Gastrocnemius medialis (tissue), 4 donors: ENCODE data around the gene FHOD3. TPM values are rescaled to one million over a fixed set of nuclear protein-coding genes. Genes with fewer than 3 reads are reported as not detected.

Experiments
- ATAC-seq, 2 donors: fragments of 150-250 bp; one replicate each; pipeline ENCODE4 v1.9.1; 2016
- DNase-seq, 2 donors: peaks; one replicate each; pipeline ENCODE4 v3.0.0-alpha.2; 2019
- H3K27ac ChIP-seq, 4 donors: fragments of 200-600 bp; sonication (generic); 1 replicate in 1 of 4; 2 replicates in 3 of 4; pipeline ENCODE4 v1.5.1; 2016 to 2018; ENCODE audit warnings: mild to moderate bottlenecking in 2 of 4, moderate library complexity in 1 of 4
- H3K27me3 ChIP-seq, 3 donors: fragments of 200-600 bp; sonication (generic) in 2 of 3; 1 replicate in 1 of 3; 2 replicates in 2 of 3; pipeline versions ENCODE4 v1.5.1 to v1.6.0; 2016 to 2019; ENCODE audit warnings: mild to moderate bottlenecking in 1 of 3, moderate library complexity in 1 of 3
- H3K36me3 ChIP-seq, 2 donors: fragments of 200-600 bp; sonication (generic) in 1 of 2; one replicate each; pipeline ENCODE4 v1.5.1; 2017 to 2018
- H3K4me1 ChIP-seq, 2 donors: fragments of 200-600 bp; sonication (generic) in 1 of 2; one replicate each; pipeline ENCODE4 v1.5.1; 2016 to 2017; ENCODE audit warnings: mild to moderate bottlenecking in 2 of 2
- H3K4me3 ChIP-seq, 4 donors: fragments of 200-600 bp; sonication (generic) in 3 of 4; 1 replicate in 1 of 4; 2 replicates in 3 of 4; pipeline ENCODE4 v1.5.1; 2016 to 2019; ENCODE audit warnings: mild to moderate bottlenecking in 2 of 4
- H3K9me3 ChIP-seq, 3 donors: fragments of 200-600 bp; sonication (generic) in 2 of 3; 1 replicate in 1 of 3; 2 replicates in 2 of 3; pipeline ENCODE4 v1.5.1; 2016 to 2019
- POLR2A ChIP-seq, 2 donors: fragments of 450-650 bp; IDR thresholded peaks; one replicate each; pipeline ENCODE4 v1.6.1; 2017; ENCODE audit warnings: antibody characterized with exemption in 2 of 2, mild to moderate bottlenecking in 2 of 2, moderate library complexity in 2 of 2
- in situ Hi-C, 4 donors: fragments of 200-750 bp; cut with MboI; loops; one replicate each; pipeline versions ENCODE4 v1.15.0 to v1.8.0; 2017; ENCODE audit warnings: low sequenced_read_pairs in 4 of 4
- intact Hi-C: fragments of 100-400 bp; cut with DNase I; formaldehyde crosslinking; loops from one replicate; pipeline ENCODE4 v1.15.1; 2023; ENCODE audit warnings: low total_unique reads
- total RNA-seq, 4 donors: library from RNA; depleted of rRNA; stranded (reverse); fragments of >200 nt; gene quantifications; one replicate each; pipeline versions ENCODE4 v1.1.0 to v1.2.3, GENCODE V29; 2016
- TF ChIP-seq, protein P1 (sequence below), 5 experiments: fragments of 450-650 bp in 3 of 5; fragments of 200-600 bp in 2 of 5; sonication (generic) in 2 of 5; IDR thresholded peaks in 4 of 5; conservative IDR thresholded peaks in 1 of 5; 1 replicate in 4 of 5; 2 replicates in 1 of 5; pipeline ENCODE4 v1.5.1; 2016 to 2019; ENCODE audit warnings: antibody characterized with exemption in 5 of 5, mild to moderate bottlenecking in 3 of 5, moderate library complexity in 3 of 5

Gene FHOD3
- total RNA-seq, 4 donors from 2014 or later: 10.0 to 32.5 (median 17.0) TPM

DNA sequence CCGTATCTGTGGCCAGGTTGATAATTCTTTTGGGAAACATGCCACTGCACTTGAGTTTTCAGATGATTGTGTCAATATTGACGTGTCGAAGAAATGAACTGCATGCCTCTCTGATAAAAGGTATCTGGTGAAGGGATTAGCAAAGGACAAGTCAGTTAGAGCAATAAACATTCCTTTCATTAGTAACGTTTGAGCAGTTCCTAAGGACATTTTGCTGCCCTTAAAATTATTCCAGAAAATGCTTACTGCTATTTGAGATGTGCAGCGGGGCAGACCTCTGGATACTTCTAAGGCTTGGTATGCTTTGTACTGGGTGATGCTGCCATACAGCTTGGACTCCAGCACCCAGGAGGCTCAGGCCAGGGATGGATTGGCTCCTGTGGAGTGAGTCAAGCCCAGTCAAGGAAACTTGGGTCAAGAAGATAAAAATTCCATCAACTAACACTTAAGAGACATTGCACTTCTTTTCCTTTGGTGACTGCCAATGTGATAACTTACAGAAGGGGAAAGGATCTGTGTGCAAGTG, 166.7 kb downstream of the FHOD3 start:
- no peak overlapping the region for H3K4me3 ChIP-seq
- DNase-seq (no peak), ATAC-seq (no peak)
- no peaks in the 10 kb centered on the region for H3K27me3 ChIP-seq
- in situ Hi-C loops: no loop called here
- H3K9me3 ChIP-seq: no peaks in the 10 kb centered on the region
- no peak overlapping the region for H3K27ac ChIP-seq
- TF ChIP-seq POLR2A (IDR thresholded peaks at IDR 0.05): no peak
- TF ChIP-seq, protein P1, sequence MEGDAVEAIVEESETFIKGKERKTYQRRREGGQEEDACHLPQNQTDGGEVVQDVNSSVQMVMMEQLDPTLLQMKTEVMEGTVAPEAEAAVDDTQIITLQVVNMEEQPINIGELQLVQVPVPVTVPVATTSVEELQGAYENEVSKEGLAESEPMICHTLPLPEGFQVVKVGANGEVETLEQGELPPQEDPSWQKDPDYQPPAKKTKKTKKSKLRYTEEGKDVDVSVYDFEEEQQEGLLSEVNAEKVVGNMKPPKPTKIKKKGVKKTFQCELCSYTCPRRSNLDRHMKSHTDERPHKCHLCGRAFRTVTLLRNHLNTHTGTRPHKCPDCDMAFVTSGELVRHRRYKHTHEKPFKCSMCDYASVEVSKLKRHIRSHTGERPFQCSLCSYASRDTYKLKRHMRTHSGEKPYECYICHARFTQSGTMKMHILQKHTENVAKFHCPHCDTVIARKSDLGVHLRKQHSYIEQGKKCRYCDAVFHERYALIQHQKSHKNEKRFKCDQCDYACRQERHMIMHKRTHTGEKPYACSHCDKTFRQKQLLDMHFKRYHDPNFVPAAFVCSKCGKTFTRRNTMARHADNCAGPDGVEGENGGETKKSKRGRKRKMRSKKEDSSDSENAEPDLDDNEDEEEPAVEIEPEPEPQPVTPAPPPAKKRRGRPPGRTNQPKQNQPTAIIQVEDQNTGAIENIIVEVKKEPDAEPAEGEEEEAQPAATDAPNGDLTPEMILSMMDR (IDR thresholded peaks at IDR 0.05 in 4 of 5, conservative IDR thresholded peaks at IDR 0.05 in 1 of 5): no peak
- intact Hi-C loops: loop anchor here (10.0 kb wide), 1 partner anchor 111 kb away; no protein-coding TSS in a partner anchor
- no peaks in the 10 kb centered on the region for H3K36me3 ChIP-seq
- H3K4me1 ChIP-seq: peaks cover 9 to 19% of the 10 kb centered on the region in 2 donors

GRCh38 chr18:36465276-36465675, 167.8 kb downstream of the FHOD3 start:
- intact Hi-C loops: loop anchor here (5.0 to 10.0 kb wide), 2 partner anchors 110 to 1638 kb away; no protein-coding TSS in a partner anchor

GRCh38 chr18:36465970-36466369, 168.5 kb downstream of the FHOD3 start:
- Histone ChIP-seq H3K9me3 (no peaks in the 10 kb centered on the region), H3K4me3 (no peak overlapping the region), H3K27me3 (no peaks in the 10 kb centered on the region), H3K4me1 (peaks cover 12 to 23% of the 10 kb centered on the region in 2 donors), H3K27ac (no peak overlapping the region), H3K36me3 (no peaks in the 10 kb centered on the region)
- intact Hi-C loops: loop anchor here (5.0 to 10.0 kb wide), 2 partner anchors 109 to 1639 kb away; no protein-coding TSS in a partner anchor
- TF ChIP-seq POLR2A (IDR thresholded peaks at IDR 0.05): no peak
- TF ChIP-seq, protein P1 (IDR thresholded peaks at IDR 0.05 in 4 of 5, conservative IDR thresholded peaks at IDR 0.05 in 1 of 5): no peak
- DNase-seq (no peak), ATAC-seq (no peak)
- in situ Hi-C loops: no loop called here

More at GRCh38 chr18:36465276-36465675, 167.8 kb downstream of the FHOD3 start:
- ATAC-seq (no peak), DNase-seq (no peak)
- H3K4me3 ChIP-seq: no peak overlapping the region
- H3K36me3 ChIP-seq: no peaks in the 10 kb centered on the region
- H3K27ac ChIP-seq: no peak overlapping the region
- H3K27me3 ChIP-seq: no peaks in the 10 kb centered on the region
- peaks cover 12 to 23% of the 10 kb centered on the region in 2 donors for H3K4me1 ChIP-seq
- no peaks in the 10 kb centered on the region for H3K9me3 ChIP-seq
- TF ChIP-seq POLR2A (IDR thresholded peaks at IDR 0.05): no peak
- TF ChIP-seq, protein P1 (IDR thresholded peaks at IDR 0.05 in 4 of 5, conservative IDR thresholded peaks at IDR 0.05 in 1 of 5): no peak
- in situ Hi-C loops: no loop called here

DNA sequence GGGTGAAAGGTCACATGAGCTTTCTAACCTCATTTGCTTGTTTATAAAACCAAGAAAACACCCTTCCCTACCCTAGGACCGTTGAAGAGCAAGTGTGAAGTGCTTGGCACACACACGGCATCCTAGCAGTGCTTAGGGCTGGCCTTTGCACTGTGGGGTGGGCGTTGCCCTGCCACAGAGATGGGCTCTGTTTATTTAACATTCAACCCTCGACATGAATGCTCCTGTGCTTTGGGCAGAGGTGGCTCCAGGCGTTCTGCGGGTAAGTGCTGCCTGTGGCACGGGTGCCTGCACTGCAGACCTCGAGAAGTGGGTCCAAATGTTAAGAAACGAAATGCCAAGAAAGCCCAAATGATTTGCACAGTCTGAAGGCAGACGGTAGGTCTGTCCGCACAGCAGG, 170.1 kb downstream of the FHOD3 start:
- no peaks in the 10 kb centered on the region for H3K36me3 ChIP-seq
- no peak for ATAC-seq
- H3K9me3 ChIP-seq: no peaks in the 10 kb centered on the region
- H3K27ac ChIP-seq: peak overlapping the region in 2 of 4 donors; percentile 30 to 54
- TF ChIP-seq, protein P1 (IDR thresholded peaks at IDR 0.05 in 4 of 5, conservative IDR thresholded peaks at IDR 0.05 in 1 of 5): no peak
- intact Hi-C loops (loop anchor here (5.0 to 10.0 kb wide), 2 partner anchors 107 to 1640 kb away; no protein-coding TSS in a partner anchor), in situ Hi-C loops (no loop called here)
- H3K4me1 ChIP-seq: peaks cover 12 to 23% of the 10 kb centered on the region in 2 donors
- DNase-seq: no peak
- H3K4me3 ChIP-seq: no peak overlapping the region
- H3K27me3 ChIP-seq: no peaks in the 10 kb centered on the region
